IMR-90 (cell line): ENCODE measurements around the gene ANG.

ENCODE experiments used
- CEBPB ChIP-seq: IDR thresholded peaks from 2 replicates; pipeline ENCODE4 v1.6.1; 2012; ENCODE audit warnings: low read depth, low read length, improper control_type of control experiment
- POLR2A ChIP-seq: IDR thresholded peaks from 2 replicates; pipeline ENCODE4 v1.6.1; 2012; ENCODE audit warnings: mild to moderate bottlenecking, low read depth, low read length

- TF ChIP-seq POLR2A (no peak), CEBPB (no peak)
Observed at GRCh38 chr14:20662968-20663732, 25.4 kb upstream of the ANG start.
